ENCODE results near the gene DEF6. TPM values are rescaled to one million over a fixed set of nuclear protein-coding genes. Genes with fewer than 3 reads are reported as not detected.

The DEF6 gene
- total RNA-seq, 1 experiment from 2014 or later = 0.59 TPM

DNA sequence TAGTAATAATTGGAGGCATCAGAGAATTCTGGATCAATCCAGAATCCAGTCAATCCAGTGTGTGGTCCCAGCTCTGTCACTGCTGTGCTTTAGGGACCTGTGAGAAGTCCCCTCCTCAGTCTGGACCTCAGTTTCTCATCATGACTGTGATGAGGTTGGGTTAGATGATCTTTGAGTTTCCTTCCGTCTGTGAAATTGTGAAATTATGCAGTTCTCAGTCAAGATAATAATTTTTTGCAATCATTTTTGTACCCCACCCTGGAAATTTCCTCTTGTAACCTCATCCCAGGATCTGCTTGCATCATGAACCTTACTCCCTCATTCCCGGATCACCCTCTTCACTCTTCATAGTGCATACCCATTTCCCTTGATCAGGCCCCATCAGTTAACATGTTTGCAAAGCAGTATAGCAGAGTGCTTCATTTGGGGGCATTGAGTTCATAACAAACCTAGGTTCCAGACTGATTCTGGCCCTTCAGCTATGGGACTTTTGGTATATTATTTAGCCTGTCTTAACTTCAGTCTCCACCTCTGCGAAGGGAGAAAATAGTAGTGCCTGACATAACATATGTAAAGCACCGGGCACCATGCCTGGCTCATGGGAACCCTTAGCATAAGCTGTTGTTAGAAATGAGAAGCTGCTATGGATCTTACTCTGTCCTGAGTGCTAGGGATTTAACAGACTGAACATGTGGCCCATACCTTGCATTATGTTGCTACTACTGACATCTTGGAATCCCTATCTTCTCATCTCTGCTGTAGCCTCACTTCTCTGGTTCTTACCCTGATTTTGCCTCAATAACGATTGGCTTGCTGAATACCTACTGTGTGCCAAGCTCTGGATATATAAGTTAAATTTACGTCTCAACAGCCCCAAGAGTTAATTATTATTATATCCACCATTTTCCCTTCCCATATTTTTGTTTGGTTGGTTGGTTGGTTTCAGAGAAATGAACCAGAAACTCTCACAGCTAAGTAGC is 36.7 kb upstream of the DEF6 start:
- ATAC-seq (no peak), DNase-seq (ENCODE audit: low read depth, low spot score) (no peak)
- ChIA-PET POLR2A (no interaction called here), CTCF (no interaction called here)
- H3K9me3 ChIP-seq (ENCODE audit: control insufficient read depth, insufficient read depth, low read depth, low read length) = no peaks in the 10 kb centered on the region
- intact Hi-C loops (cut with micrococcal nuclease; ENCODE audit: unreplicated experiment) (no loop called here), in situ Hi-C loops (cut with HindIII; ENCODE audit: low pct_unique_long_range_greater_than_20kb, low sequenced_read_pairs) (no loop called here)
- H3K27ac ChIP-seq (ENCODE audit: low read length) = peak overlapping the region; percentile 99
- H3K36me3 ChIP-seq (ENCODE audit: control insufficient read depth, insufficient read depth, low read length) = no peaks in the 10 kb centered on the region
- no peaks in the 10 kb centered on the region for H3K27me3 ChIP-seq (ENCODE audit: control insufficient read depth, insufficient read depth, low read length)
- H3K4me1 ChIP-seq (ENCODE audit: control insufficient read depth, insufficient read depth, low read length) = peaks cover 20% of the 10 kb centered on the region
- no TSS peak for BruUV-seq (replicated peaks)
- TF ChIP-seq SIN3A (IDR thresholded peaks at IDR 0.05; ENCODE audit: borderline replicate concordance, insufficient read depth, low read depth, low read length) = no peak
- no peak for TF ChIP-seq TCF7L2 (IDR thresholded peaks at IDR 0.05; ENCODE audit: low read depth, low read length)
- TF ChIP-seq, protein P1, sequence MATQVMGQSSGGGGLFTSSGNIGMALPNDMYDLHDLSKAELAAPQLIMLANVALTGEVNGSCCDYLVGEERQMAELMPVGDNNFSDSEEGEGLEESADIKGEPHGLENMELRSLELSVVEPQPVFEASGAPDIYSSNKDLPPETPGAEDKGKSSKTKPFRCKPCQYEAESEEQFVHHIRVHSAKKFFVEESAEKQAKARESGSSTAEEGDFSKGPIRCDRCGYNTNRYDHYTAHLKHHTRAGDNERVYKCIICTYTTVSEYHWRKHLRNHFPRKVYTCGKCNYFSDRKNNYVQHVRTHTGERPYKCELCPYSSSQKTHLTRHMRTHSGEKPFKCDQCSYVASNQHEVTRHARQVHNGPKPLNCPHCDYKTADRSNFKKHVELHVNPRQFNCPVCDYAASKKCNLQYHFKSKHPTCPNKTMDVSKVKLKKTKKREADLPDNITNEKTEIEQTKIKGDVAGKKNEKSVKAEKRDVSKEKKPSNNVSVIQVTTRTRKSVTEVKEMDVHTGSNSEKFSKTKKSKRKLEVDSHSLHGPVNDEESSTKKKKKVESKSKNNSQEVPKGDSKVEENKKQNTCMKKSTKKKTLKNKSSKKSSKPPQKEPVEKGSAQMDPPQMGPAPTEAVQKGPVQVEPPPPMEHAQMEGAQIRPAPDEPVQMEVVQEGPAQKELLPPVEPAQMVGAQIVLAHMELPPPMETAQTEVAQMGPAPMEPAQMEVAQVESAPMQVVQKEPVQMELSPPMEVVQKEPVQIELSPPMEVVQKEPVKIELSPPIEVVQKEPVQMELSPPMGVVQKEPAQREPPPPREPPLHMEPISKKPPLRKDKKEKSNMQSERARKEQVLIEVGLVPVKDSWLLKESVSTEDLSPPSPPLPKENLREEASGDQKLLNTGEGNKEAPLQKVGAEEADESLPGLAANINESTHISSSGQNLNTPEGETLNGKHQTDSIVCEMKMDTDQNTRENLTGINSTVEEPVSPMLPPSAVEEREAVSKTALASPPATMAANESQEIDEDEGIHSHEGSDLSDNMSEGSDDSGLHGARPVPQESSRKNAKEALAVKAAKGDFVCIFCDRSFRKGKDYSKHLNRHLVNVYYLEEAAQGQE (IDR thresholded peaks at IDR 0.05; ENCODE audit: insufficient read depth in 1 of 2, low read depth in 2 of 2, low read length in 1 of 2) = no peak
- TF ChIP-seq, protein P2, sequence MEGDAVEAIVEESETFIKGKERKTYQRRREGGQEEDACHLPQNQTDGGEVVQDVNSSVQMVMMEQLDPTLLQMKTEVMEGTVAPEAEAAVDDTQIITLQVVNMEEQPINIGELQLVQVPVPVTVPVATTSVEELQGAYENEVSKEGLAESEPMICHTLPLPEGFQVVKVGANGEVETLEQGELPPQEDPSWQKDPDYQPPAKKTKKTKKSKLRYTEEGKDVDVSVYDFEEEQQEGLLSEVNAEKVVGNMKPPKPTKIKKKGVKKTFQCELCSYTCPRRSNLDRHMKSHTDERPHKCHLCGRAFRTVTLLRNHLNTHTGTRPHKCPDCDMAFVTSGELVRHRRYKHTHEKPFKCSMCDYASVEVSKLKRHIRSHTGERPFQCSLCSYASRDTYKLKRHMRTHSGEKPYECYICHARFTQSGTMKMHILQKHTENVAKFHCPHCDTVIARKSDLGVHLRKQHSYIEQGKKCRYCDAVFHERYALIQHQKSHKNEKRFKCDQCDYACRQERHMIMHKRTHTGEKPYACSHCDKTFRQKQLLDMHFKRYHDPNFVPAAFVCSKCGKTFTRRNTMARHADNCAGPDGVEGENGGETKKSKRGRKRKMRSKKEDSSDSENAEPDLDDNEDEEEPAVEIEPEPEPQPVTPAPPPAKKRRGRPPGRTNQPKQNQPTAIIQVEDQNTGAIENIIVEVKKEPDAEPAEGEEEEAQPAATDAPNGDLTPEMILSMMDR (IDR thresholded peaks at IDR 0.05) = no peak
- no peak for TF ChIP-seq POLR2AphosphoS5 (IDR thresholded peaks at IDR 0.05; ENCODE audit: low read depth, low read length)
- H3K4me3 ChIP-seq (ENCODE audit: low read depth in 2 of 2, low read length in 2 of 2) = peak overlapping the region; percentile 74 to 82

DNA sequence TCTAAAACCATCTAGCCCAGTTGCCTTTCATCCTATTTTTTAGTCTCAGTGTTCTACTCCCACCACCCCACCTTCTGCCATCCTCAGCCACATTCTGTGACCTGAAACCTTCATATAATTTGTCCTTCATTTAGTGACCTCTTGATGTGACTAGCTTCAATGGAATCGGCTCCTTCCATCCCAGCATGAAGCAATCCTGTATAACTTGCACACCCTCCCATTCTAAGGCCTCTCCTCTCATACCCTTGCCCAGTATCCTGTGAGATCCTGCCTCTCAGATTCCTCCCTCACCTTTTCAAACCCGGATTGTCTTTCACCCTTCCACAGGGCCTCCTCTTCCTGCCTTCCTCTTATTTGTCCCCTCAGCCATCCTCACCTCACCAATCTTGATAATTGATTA is 35.0 kb upstream of the DEF6 start:
- TF ChIP-seq, protein P2 (IDR thresholded peaks at IDR 0.05) = no peak
- intact Hi-C loops (cut with micrococcal nuclease; ENCODE audit: unreplicated experiment) (no loop called here), in situ Hi-C loops (cut with HindIII; ENCODE audit: low pct_unique_long_range_greater_than_20kb, low sequenced_read_pairs) (no loop called here)
- CTCF ChIA-PET = no interaction called here
- Histone ChIP-seq H3K27me3 (ENCODE audit: control insufficient read depth, insufficient read depth, low read length) (no peaks in the 10 kb centered on the region), H3K36me3 (ENCODE audit: control insufficient read depth, insufficient read depth, low read length) (no peaks in the 10 kb centered on the region), H3K27ac (ENCODE audit: low read length) (peak overlapping the region; percentile 58; the same call in 1 of the 2 replicates), H3K4me1 (ENCODE audit: control insufficient read depth, insufficient read depth, low read length) (peaks cover 18% of the 10 kb centered on the region), H3K9me3 (ENCODE audit: control insufficient read depth, insufficient read depth, low read depth, low read length) (no peaks in the 10 kb centered on the region), H3K4me3 (ENCODE audit: low read depth in 2 of 2, low read length in 2 of 2) (no peak overlapping the region)
- no TSS peak for BruUV-seq (replicated peaks)
- POLR2A ChIA-PET = no interaction called here
- DNase-seq (ENCODE audit: low read depth, low spot score) (no peak), ATAC-seq (no peak)

Data from Panc1 (cell line).